Stimulated activated memory B cell treated with anti-CD40 and anti-IgM and Interleukin-4, amounts not matched to agents 10 μg/mL and 1 μg/mL and 100 μg/mL, for 72 hours (primary cell): ENCODE data around the gene TNFRSF8.
A peak's percentile ranks its signal among the peaks of the same experiment; 100 is the strongest.
"Not testable (repeated sequence)": the region's sequence is repeated elsewhere in the genome, so short reads cannot be mapped to it uniquely, and the experiment has no call there.

ENCODE experiments used
- ATAC-seq: fragments of 150-1000 bp; cut with Tn5 transposase; 2 replicates; pipeline ENCODE4 v1.10.0; 2021
- H3K27ac Mint-ChIP-seq: one replicate; pipeline ENCODE4 v1.8.0; 2022; ENCODE audit warnings: mild to moderate bottlenecking, mixed read lengths
- H3K27me3 Mint-ChIP-seq: one replicate; pipeline ENCODE4 v1.8.0; 2022; ENCODE audit warnings: mixed read lengths
- H3K36me3 Mint-ChIP-seq: one replicate; pipeline ENCODE4 v1.8.0; 2022; ENCODE audit warnings: mixed read lengths
- H3K4me1 Mint-ChIP-seq: one replicate; pipeline ENCODE4 v1.8.0; 2022; ENCODE audit warnings: mixed read lengths
- H3K4me3 Mint-ChIP-seq: one replicate; pipeline ENCODE4 v1.8.0; 2022; ENCODE audit warnings: mild to moderate bottlenecking, moderate library complexity, mixed read lengths
- H3K9me3 Mint-ChIP-seq: one replicate; pipeline ENCODE4 v1.8.0; 2022; ENCODE audit warnings: mixed read lengths

Gene TNFRSF8

DNA sequence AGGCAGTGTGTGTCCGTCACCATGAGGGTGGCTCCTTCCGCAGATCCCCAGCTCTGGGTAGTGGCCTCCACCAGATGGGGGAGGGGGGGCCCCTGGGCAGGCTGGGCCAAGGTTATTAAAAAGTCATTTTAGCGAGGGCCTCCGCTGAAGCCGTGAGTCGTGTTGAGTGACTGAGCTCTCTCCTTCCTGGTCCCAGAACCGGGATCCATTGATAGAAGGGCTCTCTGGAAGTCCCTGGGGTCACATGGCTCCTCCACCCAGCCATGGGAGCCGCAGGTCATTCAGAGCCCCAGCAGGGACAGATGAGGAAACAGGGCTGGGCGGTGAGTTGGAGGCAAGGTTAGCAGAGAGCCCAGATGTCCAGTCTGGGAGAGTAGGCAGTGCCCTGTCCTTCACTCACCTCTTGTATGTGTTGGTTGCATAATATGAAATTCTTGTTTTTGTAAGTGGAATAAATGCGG lies 30.9 kb upstream of the TNFRSF8 start:
- no peak for ATAC-seq
- Mint-ChIP-seq H3K9me3 (no peaks in the 10 kb centered on the region), H3K27ac (no peak overlapping the region)

DNA sequence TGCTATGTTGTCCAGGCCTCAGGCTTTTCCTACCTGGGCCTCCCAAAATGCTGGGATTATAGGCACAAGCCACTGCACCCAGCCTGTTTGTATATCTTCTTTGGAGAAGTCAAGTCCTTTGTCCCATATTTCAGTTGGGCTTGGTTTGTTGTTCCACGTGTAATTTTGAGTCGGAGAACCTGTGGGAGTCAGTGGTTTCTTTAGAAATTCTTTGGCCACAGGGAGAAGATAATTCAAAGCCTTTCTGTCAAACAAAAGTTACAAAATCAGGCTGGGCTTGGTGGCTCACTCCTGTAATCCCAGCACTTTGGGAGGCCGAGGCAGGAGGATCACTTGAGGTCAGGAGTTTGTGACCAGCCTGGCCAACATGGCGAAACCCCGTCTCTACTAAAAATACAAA lies 29.7 kb upstream of the TNFRSF8 start:
- H3K4me3 Mint-ChIP-seq, ATAC-seq, H3K9me3 Mint-ChIP-seq, H3K27ac Mint-ChIP-seq, H3K27me3 Mint-ChIP-seq: not testable (repeated sequence)
- peaks cover 42% of the 10 kb centered on the region for H3K4me1 Mint-ChIP-seq
- peaks cover 34% of the 10 kb centered on the region for H3K36me3 Mint-ChIP-seq

More for the DNA sequence above, 30.9 kb upstream of the TNFRSF8 start:
- Mint-ChIP-seq H3K27me3 (no peaks in the 10 kb centered on the region), H3K36me3 (peaks cover 44% of the 10 kb centered on the region), H3K4me1 (peaks cover 35% of the 10 kb centered on the region), H3K4me3 (no peak overlapping the region)

DNA sequence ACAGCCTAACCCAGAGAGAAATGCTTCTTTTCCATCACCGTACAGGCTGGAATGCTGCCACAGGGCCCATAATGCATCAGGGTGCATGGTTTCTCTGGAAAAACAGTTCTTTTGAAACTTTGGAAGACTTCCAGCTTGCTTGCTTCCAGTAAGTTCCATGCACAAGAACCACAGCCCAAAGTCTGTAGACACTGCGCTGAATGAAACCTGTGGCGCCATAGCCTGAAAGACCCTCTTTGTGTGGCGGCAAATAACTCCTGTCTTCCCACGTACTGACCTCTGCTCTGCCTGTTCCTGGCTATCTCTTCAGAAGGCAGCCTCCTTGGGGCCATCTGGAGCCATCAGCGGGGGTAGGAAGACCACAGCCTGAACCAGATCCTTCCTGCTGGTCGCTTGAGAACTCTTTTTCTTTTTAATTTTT lies 28.7 kb upstream of the TNFRSF8 start:
- no peaks in the 10 kb centered on the region for H3K27me3 Mint-ChIP-seq
- no peaks in the 10 kb centered on the region for H3K9me3 Mint-ChIP-seq
- no peak overlapping the region for H3K4me3 Mint-ChIP-seq
- no peak for ATAC-seq
- peaks cover 24% of the 10 kb centered on the region for H3K36me3 Mint-ChIP-seq
- no peak overlapping the region for H3K27ac Mint-ChIP-seq
- peaks cover 42% of the 10 kb centered on the region for H3K4me1 Mint-ChIP-seq

GRCh38 chr1:12035312-12035711 lies 27.8 kb upstream of the TNFRSF8 start:
- H3K36me3 Mint-ChIP-seq = peaks cover 15% of the 10 kb centered on the region
- no peaks in the 10 kb centered on the region for H3K9me3 Mint-ChIP-seq
- peaks cover 42% of the 10 kb centered on the region for H3K4me1 Mint-ChIP-seq
- H3K27me3 Mint-ChIP-seq = no peaks in the 10 kb centered on the region
- ATAC-seq = no peak
- no peak overlapping the region for H3K4me3 Mint-ChIP-seq
- peak overlapping the region; percentile 24 for H3K27ac Mint-ChIP-seq

- Mint-ChIP-seq H3K4me1 (peaks cover 51% of the 10 kb centered on the region), H3K27me3 (no peaks in the 10 kb centered on the region), H3K36me3 (no peaks in the 10 kb centered on the region), H3K4me3 (no peak overlapping the region), H3K9me3 (no peaks in the 10 kb centered on the region), H3K27ac (peak overlapping the region; percentile 94)
- no peak for ATAC-seq
Measured at GRCh38 chr1:12037486-12038355, 25.4 kb upstream of the TNFRSF8 start.

DNA sequence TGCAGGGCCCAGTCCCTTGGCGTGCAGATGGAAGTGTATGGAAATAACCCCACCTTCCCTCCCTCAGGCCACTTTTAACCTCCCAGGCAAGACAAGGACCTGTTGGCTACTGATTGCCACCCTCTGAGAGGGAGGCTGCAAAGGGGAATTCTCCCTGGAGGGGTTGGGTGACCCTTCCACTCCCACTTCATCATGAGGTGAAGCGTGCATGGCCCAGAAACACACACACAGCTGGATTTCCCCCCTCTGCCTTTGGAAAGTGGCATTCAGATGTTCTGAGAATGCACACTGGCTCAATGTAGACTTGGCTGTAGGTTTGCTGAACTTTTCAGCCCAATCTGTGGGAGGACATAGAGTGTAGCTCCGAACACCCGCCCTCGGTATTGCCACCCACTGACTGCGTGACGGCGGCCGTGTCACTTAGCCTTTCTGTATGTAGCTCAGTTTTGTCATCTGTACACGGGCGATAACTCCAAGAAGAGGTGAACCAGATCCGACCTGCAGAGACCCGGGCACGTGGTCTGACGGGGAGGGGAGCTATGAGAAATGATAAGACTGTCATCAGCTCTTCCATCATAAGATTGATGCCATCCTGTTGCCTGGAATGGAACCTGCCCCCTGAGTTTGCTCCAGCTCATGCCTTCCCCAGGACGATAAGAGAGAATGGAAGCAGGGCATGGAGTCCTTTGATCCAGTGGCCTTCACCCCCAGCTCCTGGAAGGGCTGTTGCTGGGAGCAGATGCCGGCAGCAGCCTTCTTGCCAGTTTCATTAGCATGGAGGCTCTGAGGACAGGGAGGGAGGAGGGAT lies 24.5 kb upstream of the TNFRSF8 start:
- Mint-ChIP-seq H3K4me3 (peak overlapping the region; percentile 30), H3K36me3 (no peaks in the 10 kb centered on the region), H3K27me3 (no peaks in the 10 kb centered on the region), H3K27ac (peak overlapping the region; percentile 94), H3K9me3 (no peaks in the 10 kb centered on the region), H3K4me1 (peaks cover 51% of the 10 kb centered on the region)
- peak; percentile 2 for ATAC-seq

- Mint-ChIP-seq H3K27ac (peak overlapping the region; percentile 94), H3K27me3 (no peaks in the 10 kb centered on the region), H3K9me3 (no peaks in the 10 kb centered on the region), H3K4me1 (peaks cover 51% of the 10 kb centered on the region), H3K4me3 (no peak overlapping the region), H3K36me3 (no peaks in the 10 kb centered on the region)
- peak; percentile 58 for ATAC-seq
Measured at GRCh38 chr1:12039164-12039525, 24.0 kb upstream of the TNFRSF8 start.

DNA sequence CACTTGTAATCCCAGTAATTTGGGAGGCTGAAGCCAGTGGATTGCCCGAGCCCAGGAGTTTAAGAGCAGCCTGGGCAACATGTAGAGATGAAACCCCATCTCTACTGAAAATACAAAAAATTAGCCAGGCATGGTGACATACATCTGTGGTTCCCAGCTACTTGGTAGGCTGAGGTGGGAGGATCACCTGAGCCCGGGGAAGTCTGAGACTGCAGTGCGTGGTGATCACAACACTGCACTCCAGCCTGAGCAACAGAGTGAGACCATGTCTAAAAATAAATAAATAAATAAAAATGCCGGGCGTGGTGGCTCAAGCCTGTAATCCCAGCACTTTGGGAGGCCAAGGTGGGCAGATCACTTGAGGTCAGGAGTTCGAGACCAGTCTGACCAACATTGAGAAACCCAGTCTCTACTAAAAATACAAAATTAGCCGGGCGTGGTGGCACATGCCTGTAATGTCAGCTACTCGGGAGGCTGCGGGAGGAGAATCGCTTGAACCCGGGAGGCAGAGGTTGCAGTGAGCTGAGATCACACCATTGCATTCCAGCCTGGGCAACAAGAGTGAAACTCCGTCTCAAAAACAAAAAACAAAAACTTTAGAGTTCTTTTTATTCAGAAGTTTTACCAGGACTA lies 23.2 kb upstream of the TNFRSF8 start:
- peak; percentile 84 for ATAC-seq
- Mint-ChIP-seq H3K27ac (peak overlapping the region; percentile 94), H3K4me1 (peaks cover 51% of the 10 kb centered on the region), H3K4me3 (peak overlapping the region; percentile 26)
- H3K36me3 Mint-ChIP-seq, H3K9me3 Mint-ChIP-seq, H3K27me3 Mint-ChIP-seq: not testable (repeated sequence)

GRCh38 chr1:12040457-12041051 lies 22.5 kb upstream of the TNFRSF8 start:
- H3K9me3 Mint-ChIP-seq = no peaks in the 10 kb centered on the region

DNA sequence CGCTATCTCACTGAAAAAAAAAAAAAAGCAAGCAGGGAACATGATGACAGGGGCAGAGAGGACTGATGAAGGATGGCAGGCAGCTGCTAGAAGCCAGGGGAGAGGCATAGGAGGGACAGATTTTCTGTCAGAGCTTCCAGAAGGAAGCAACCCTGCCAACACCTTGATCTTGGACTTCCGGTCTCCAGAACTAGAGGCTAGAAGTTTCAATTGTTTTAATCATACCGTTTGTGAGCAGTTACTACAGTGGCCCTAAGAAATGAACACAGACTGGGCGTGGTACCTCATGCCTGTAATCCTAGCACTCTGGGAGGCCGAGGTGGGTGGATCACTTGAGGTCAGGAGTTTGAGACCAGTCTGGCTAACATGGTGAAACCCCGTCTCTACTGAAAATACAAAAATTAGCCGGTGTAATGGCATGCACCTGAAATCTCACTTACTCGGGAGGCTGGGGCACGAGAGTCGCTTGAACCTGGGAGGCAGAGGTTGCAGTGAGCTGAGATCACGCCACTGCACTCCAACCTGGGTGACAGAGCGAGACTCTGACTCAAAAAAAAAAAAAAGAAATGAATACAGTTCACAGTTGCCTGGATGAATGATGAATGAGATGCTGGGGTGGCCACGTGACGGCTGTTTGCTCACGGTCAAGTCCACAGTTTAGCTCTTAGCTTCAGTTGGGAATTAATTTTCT lies 18.8 kb upstream of the TNFRSF8 start:
- H3K36me3 Mint-ChIP-seq, H3K27ac Mint-ChIP-seq, H3K4me3 Mint-ChIP-seq, H3K27me3 Mint-ChIP-seq, H3K9me3 Mint-ChIP-seq, ATAC-seq: not testable (repeated sequence)
- peaks cover 32% of the 10 kb centered on the region for H3K4me1 Mint-ChIP-seq

More at GRCh38 chr1:12040457-12041051, 22.5 kb upstream of the TNFRSF8 start:
- ATAC-seq = peak; percentile 93
- Mint-ChIP-seq H3K27me3 (no peaks in the 10 kb centered on the region), H3K4me1 (peaks cover 51% of the 10 kb centered on the region), H3K27ac (peak overlapping the region; percentile 94), H3K4me3 (peak overlapping the region; percentile 5), H3K36me3 (no peaks in the 10 kb centered on the region)

DNA sequence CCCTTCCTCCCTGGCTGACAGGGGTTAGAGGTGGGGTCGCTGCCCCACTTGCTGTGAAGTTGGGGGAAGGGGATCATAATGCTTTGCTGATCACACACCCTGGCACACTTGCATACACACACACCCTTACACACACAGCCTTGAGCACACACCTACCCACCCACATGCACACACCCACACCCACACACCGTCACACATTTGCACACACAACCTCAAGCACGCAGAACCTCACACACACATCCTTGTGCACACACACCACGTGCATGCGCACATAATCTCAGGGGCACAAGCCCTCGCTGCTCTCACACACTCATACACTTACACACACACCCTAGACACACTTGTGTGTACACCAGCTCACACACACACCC lies 16.4 kb upstream of the TNFRSF8 start:
- Mint-ChIP-seq H3K36me3 (no peaks in the 10 kb centered on the region), H3K4me1 (peaks cover 12% of the 10 kb centered on the region), H3K27ac (no peak overlapping the region), H3K4me3 (no peak overlapping the region), H3K9me3 (no peaks in the 10 kb centered on the region), H3K27me3 (no peaks in the 10 kb centered on the region)
- ATAC-seq = no peak

GRCh38 chr1:12047120-12047876 lies 15.8 kb upstream of the TNFRSF8 start:
- H3K4me1 Mint-ChIP-seq = peaks cover 12% of the 10 kb centered on the region
- no peaks in the 10 kb centered on the region for H3K27me3 Mint-ChIP-seq
- no peak overlapping the region for H3K4me3 Mint-ChIP-seq
- H3K36me3 Mint-ChIP-seq = no peaks in the 10 kb centered on the region
- ATAC-seq = peak; percentile 77
- no peaks in the 10 kb centered on the region for H3K9me3 Mint-ChIP-seq
- no peak overlapping the region for H3K27ac Mint-ChIP-seq

- Mint-ChIP-seq H3K9me3 (no peaks in the 10 kb centered on the region), H3K27ac (no peak overlapping the region), H3K27me3 (no peaks in the 10 kb centered on the region), H3K4me3 (no peak overlapping the region), H3K36me3 (no peaks in the 10 kb centered on the region), H3K4me1 (peaks cover 21% of the 10 kb centered on the region)
- ATAC-seq = no peak
Measured at GRCh38 chr1:12048372-12048771, 14.7 kb upstream of the TNFRSF8 start.

GRCh38 chr1:12049616-12050015 lies 13.5 kb upstream of the TNFRSF8 start:
- Mint-ChIP-seq H3K4me3 (no peak overlapping the region), H3K4me1 (peaks cover 33% of the 10 kb centered on the region), H3K36me3 (no peaks in the 10 kb centered on the region), H3K27me3 (no peaks in the 10 kb centered on the region), H3K9me3 (no peaks in the 10 kb centered on the region), H3K27ac (no peak overlapping the region)
- ATAC-seq = no peak
